22Rv1 (cell line): Measurements from ENCODE around the gene NEDD4L.

Source experiments
- CTCF ChIP-seq: fragments of 450-650 bp; IDR thresholded peaks from 2 replicates; pipeline ENCODE4 v1.5.1; 2017; ENCODE audit warnings: mild to moderate bottlenecking
- ZFX ChIP-seq: fragments of 450-650 bp; IDR thresholded peaks from 2 replicates; pipeline ENCODE4 v1.6.1; 2017; ENCODE audit warnings: antibody characterized with exemption, borderline replicate concordance

- TF ChIP-seq CTCF: no peak
- no peak for TF ChIP-seq ZFX
Measured at GRCh38 chr18:58257461-58257860, 213.4 kb downstream of the NEDD4L start.
